Measurements from ENCODE around the gene BICRAL. TPM values are rescaled to one million over a fixed set of nuclear protein-coding genes. Genes with fewer than 3 reads are reported as not detected.

The BICRAL gene
- total and polyA plus RNA-seq, 9 of the 15 experiments (the other 6 are each of a cell fraction or from before 2014, with no cell fraction given): 1.2 to 11.9 (median 5.6) TPM

DNA sequence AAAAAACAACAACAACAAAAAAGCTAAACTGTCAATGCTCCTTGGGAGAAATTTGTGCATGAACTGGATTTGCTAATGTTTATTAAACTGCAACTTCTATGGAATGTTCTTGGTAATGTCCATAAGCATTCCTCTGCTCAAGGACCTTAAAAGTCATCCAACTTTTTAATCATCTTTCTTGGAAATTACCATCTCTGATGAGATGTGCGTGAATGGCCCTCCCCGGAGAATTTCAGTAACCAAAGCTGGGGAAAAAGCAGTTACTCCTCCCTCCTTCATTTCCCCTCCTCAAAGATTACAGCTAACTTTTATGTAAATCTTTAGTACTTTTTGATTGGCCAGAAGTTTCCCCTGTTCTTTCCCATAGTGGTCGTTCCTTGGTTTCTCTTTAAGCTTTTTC, 41.1 kb upstream of the BICRAL start (continued):
- TF ChIP-seq, protein P1, sequence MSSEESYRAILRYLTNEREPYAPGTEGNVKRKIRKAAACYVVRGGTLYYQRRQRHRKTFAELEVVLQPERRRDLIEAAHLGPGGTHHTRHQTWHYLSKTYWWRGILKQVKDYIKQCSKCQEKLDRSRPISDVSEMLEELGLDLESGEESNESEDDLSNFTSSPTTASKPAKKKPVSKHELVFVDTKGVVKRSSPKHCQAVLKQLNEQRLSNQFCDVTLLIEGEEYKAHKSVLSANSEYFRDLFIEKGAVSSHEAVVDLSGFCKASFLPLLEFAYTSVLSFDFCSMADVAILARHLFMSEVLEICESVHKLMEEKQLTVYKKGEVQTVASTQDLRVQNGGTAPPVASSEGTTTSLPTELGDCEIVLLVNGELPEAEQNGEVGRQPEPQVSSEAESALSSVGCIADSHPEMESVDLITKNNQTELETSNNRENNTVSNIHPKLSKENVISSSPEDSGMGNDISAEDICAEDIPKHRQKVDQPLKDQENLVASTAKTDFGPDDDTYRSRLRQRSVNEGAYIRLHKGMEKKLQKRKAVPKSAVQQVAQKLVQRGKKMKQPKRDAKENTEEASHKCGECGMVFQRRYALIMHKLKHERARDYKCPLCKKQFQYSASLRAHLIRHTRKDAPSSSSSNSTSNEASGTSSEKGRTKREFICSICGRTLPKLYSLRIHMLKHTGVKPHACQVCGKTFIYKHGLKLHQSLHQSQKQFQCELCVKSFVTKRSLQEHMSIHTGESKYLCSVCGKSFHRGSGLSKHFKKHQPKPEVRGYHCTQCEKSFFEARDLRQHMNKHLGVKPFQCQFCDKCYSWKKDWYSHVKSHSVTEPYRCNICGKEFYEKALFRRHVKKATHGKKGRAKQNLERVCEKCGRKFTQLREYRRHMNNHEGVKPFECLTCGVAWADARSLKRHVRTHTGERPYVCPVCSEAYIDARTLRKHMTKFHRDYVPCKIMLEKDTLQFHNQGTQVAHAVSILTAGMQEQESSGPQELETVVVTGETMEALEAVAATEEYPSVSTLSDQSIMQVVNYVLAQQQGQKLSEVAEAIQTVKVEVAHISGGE (CRISPR knock-in tag; IDR thresholded peaks at IDR 0.05): no peak
- TF ChIP-seq KLF6 (CRISPR knock-in tag; IDR thresholded peaks at IDR 0.05; ENCODE audit: borderline replicate concordance): no peak
- no peak for TF ChIP-seq DDX20 (tag; IDR thresholded peaks at IDR 0.05; ENCODE audit: low read depth)
- TF ChIP-seq, protein P2, sequence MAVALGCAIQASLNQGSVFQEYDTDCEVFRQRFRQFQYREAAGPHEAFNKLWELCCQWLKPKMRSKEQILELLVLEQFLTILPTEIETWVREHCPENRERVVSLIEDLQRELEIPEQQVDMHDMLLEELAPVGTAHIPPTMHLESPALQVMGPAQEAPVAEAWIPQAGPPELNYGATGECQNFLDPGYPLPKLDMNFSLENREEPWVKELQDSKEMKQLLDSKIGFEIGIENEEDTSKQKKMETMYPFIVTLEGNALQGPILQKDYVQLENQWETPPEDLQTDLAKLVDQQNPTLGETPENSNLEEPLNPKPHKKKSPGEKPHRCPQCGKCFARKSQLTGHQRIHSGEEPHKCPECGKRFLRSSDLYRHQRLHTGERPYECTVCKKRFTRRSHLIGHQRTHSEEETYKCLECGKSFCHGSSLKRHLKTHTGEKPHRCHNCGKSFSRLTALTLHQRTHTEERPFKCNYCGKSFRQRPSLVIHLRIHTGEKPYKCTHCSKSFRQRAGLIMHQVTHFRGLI (CRISPR knock-in tag; IDR thresholded peaks at IDR 0.05): no peak

Measured in K562 (cell line).